RWPE1 (cell line): ENCODE results near the gene AHDC1.
"Not testable (repeated sequence)": the region's sequence is repeated elsewhere in the genome, so short reads cannot be mapped to it uniquely, and the experiment has no call there.

Source experiments
- CTCF ChIA-PET: fragments of 350-600 bp; sonication (Branson Sonifier 250); formaldehyde crosslinking; extraction: SDS; loops from one replicate; lab custom pipeline; 2021; lab: Yijun Ruan, JAX
- POLR2A ChIA-PET: fragments of 400-600 bp; formaldehyde crosslinking; extraction: SDS; loops from one replicate; lab custom pipeline; 2020; ENCODE audit warnings: antibody characterized with exemption; ENCODE audit not compliant: low non-redundant PET; lab: Yijun Ruan, JAX
- DNase-seq: peaks from one replicate; pipeline ENCODE4 v3.0.0; 2012; ENCODE audit warnings: low spot score
- H3K27ac ChIP-seq: fragments of 450-650 bp; 2 replicates; pipeline ENCODE4 v1.5.1; 2017
- CTCF ChIP-seq: fragments of 450-650 bp; conservative IDR thresholded peaks from 2 replicates; pipeline ENCODE4 v1.5.1; 2017; ENCODE audit warnings: low read depth, mild to moderate bottlenecking

The AHDC1 gene

GRCh38 chr1:27648602-27649305, 44.8 kb upstream of the AHDC1 start:
- ChIA-PET CTCF (interaction anchor here (0.5 to 1.0 kb wide), 2 partner anchors 14 to 34 kb away, joined by 3 read pairs; no protein-coding TSS in a partner anchor), POLR2A (no interaction called here)
- TF ChIP-seq CTCF = no peak
- no peak for DNase-seq
- H3K27ac ChIP-seq = no peak overlapping the region

- DNase-seq = no peak
- CTCF ChIA-PET = no interaction called here
- no peak overlapping the region for H3K27ac ChIP-seq
- POLR2A ChIA-PET = no interaction called here
- TF ChIP-seq CTCF = no peak
Measured at GRCh38 chr1:27647328-27647727, 43.4 kb upstream of the AHDC1 start.

- ChIA-PET CTCF (interaction anchor here (0.6 kb wide), 1 partner anchor 184 kb away, joined by 3 read pairs; the partner anchor contains the start of gene PPP1R8), POLR2A (no interaction called here)
- no peak for TF ChIP-seq CTCF
- DNase-seq = no peak
- no peak overlapping the region for H3K27ac ChIP-seq
Measured at GRCh38 chr1:27646676-27647075, 42.7 kb upstream of the AHDC1 start.

GRCh38 chr1:27645071-27645415, 41.1 kb upstream of the AHDC1 start:
- CTCF ChIA-PET = interaction anchor here (0.6 kb wide), 1 partner anchor 623 kb away, joined by 5 read pairs; no protein-coding TSS in a partner anchor
- POLR2A ChIA-PET = no interaction called here
- H3K27ac ChIP-seq = no peak overlapping the region
- TF ChIP-seq CTCF = no peak
- no peak for DNase-seq

- no peak for TF ChIP-seq CTCF
- ChIA-PET CTCF (interaction anchor here (0.6 kb wide), 1 partner anchor 623 kb away, joined by 5 read pairs; no protein-coding TSS in a partner anchor), POLR2A (no interaction called here)
- DNase-seq = no peak
- no peak overlapping the region for H3K27ac ChIP-seq
Measured at GRCh38 chr1:27644369-27645070, 40.6 kb upstream of the AHDC1 start.

- no peak overlapping the region for H3K27ac ChIP-seq
- CTCF ChIA-PET = interaction anchor here (0.6 to 1.0 kb wide), 5 partner anchors 19 to 466 kb away, joined by 3 to 6 read pairs (median 4); no protein-coding TSS in a partner anchor
- POLR2A ChIA-PET = no interaction called here
Measured at GRCh38 chr1:27643600-27644368, 39.8 kb upstream of the AHDC1 start.

GRCh38 chr1:27640514-27640913, 36.6 kb upstream of the AHDC1 start:
- POLR2A ChIA-PET, H3K27ac ChIP-seq, DNase-seq, CTCF ChIA-PET: not testable (repeated sequence)

More at GRCh38 chr1:27643600-27644368, 39.8 kb upstream of the AHDC1 start:
- DNase-seq = peak; percentile 51
- TF ChIP-seq CTCF = peak; percentile 57
